Stomach (tissue), 9 donors: Measurements from ENCODE around the gene PARD3. TPM values are rescaled to one million over a fixed set of nuclear protein-coding genes. Genes with fewer than 3 reads are reported as not detected.

ENCODE experiments used
- DNase-seq, 2 donors: peaks; one replicate each; pipeline versions ENCODE4 v3.0.0 to v3.0.0-alpha.2; 2013 to 2019
- H3K27ac ChIP-seq, 5 donors: fragments of 200-600 bp in 4 of 5; sonication (generic) in 4 of 5; one replicate each; pipeline ENCODE4 v1.5.1; 2013 to 2019; ENCODE audit warnings: mild to moderate bottlenecking in 1 of 5, moderate library complexity in 1 of 5
- H3K27me3 ChIP-seq, 3 donors: fragments of 200-600 bp; sonication (generic); one replicate each; pipeline ENCODE4 v1.5.1; 2017 to 2019; ENCODE audit warnings: mixed run types in 1 of 3
- H3K36me3 ChIP-seq, 4 donors: fragments of 200-600 bp; sonication (generic); 1 replicate in 3 of 4; 2 replicates in 1 of 4; pipeline ENCODE4 v1.5.1; 2016 to 2019
- H3K4me1 ChIP-seq, 4 donors: fragments of 200-600 bp; sonication (generic); one replicate each; pipeline ENCODE4 v1.5.1; 2016 to 2019
- H3K4me3 ChIP-seq, 4 donors: fragments of 200-600 bp; sonication (generic) in 3 of 4; one replicate each; pipeline ENCODE4 v1.5.1; 2016 to 2019; ENCODE audit warnings: mild to moderate bottlenecking in 1 of 4
- H3K9me3 ChIP-seq, 4 donors: fragments of 200-600 bp; sonication (generic); one replicate each; pipeline ENCODE4 v1.5.1; 2016 to 2019
- EP300 ChIP-seq: sonication (generic); formaldehyde crosslinking; IDR thresholded peaks from one replicate; pipeline ENCODE4 v1.6.1; 2017; ENCODE audit warnings: antibody characterized with exemption
- POLR2A ChIP-seq, 4 donors: fragments of 450-650 bp; IDR thresholded peaks; one replicate each; pipeline ENCODE4 v1.6.1; 2016; ENCODE audit warnings: antibody characterized with exemption in 4 of 4, control low read depth in 2 of 4, mild to moderate bottlenecking in 1 of 4, moderate library complexity in 1 of 4
- POLR2AphosphoS5 ChIP-seq, 3 donors: sonication (generic); formaldehyde crosslinking; IDR thresholded peaks; one replicate each; pipeline ENCODE4 v1.6.1; 2016; ENCODE audit warnings: antibody characterized with exemption in 3 of 3
- WGBS, 5 donors: extraction: QIAGEN DNeasy Blood & Tissue Kit in 3 of 5; methylation state at CpG; one replicate each; pipeline versions ENCODE4 v1.1.5 to v1.1.7; 2013 to 2018; 5-methylcytosine and 5-hydroxymethylcytosine counted together
- intact Hi-C: fragments of 100-400 bp; cut with DNase I; formaldehyde crosslinking; loops from one replicate; pipeline ENCODE4 v1.15.1; 2023; ENCODE audit warnings: low total_unique reads
- polyA plus RNA-seq, 3 donors: library from polyadenylated mRNA; stranded (reverse); fragments of 200-250 nt; gene quantifications; one replicate each; pipeline ENCODE4 v1.2.3, GENCODE V29; 2013
- total RNA-seq, 5 donors: library from RNA; depleted of rRNA; stranded (reverse); fragments of >200 nt; gene quantifications; one replicate each; pipeline versions ENCODE4 v1.1.0 to v1.2.3, GENCODE V29; 2014 to 2016
- TF ChIP-seq, protein P1 (sequence below), 7 experiments: fragments of 450-650 bp in 4 of 7; fragments of 200-600 bp in 3 of 7; sonication (generic) in 3 of 7; IDR thresholded peaks; one replicate each; pipeline ENCODE4 v1.5.1; 2016 to 2019; ENCODE audit warnings: antibody characterized with exemption in 7 of 7, control low read depth in 2 of 7, mild to moderate bottlenecking in 1 of 7
- donor health status: healthy with polysubstance abuse.
- donor health status: Bipolar disorder and iron deficiency.
- donor health status: healthy.

PARD3 gene
- total and polyA plus RNA-seq, 8 donors: 13.7 to 118 (median 31.8) TPM

DNA sequence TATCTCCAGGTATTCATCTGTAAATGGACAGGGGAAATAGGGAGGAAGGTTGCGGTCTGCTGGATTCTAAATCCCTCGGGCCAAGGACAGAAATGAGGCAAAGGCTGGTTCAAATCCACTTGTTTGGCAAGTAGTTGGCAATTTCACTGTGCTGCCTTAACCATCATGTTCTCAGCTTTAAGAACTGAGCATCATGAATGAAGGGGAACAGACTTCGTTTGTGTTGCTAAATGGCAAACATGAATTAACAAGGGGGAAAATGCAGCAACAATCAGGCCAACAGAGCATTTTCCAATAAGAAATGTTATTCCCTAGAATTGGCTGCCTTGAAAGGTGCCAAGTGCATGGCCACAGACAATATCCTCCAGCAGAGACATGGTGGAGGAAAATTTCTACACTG is 36.9 kb downstream of the PARD3 start:
- no peaks in the 10 kb centered on the region for H3K9me3 ChIP-seq
- WGBS, 5 donors: 82 to 90% (median 86%) methylated on average over 3 of the region's 3 CpGs

DNA sequence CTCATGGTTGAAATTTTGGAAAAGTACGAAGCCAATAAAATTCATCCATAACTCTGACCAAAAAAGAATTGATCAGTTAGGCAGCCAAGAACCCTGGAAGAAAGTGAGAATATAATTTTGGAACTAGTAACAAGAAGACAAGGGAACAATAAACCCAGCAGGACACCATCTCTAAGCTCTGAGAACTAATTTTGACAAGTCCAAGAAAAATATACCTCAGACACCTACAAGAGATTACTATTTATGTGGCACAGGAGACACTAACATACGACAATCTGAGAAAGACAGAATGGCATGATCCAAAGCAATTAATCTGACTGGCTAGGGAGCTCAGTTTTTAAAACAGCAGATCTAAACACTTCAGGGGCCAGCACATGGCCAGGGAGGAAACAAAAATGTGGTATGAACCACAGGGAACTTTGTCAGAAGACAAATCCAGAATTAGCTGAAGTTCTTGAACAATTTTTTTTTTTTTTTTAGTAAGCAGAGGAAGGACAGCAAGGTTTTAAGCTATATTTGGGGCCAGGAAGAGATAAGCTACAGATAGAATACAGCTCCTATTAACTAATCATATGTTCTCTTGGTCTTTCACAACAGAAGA is 38.9 kb downstream of the PARD3 start:
- no peaks in the 10 kb centered on the region for H3K36me3 ChIP-seq
- WGBS, 5 donors: 79 to 88% (median 83%) methylated on average over 2 of the region's 2 CpGs
- DNase-seq: no peak
- H3K4me3 ChIP-seq: no peak overlapping the region
- H3K27ac ChIP-seq: no peak overlapping the region
- H3K4me1 ChIP-seq: peaks cover 4 to 87% (median 34%) of the 10 kb centered on the region in 4 donors
- intact Hi-C loops: no loop called here
- no peaks in the 10 kb centered on the region for H3K27me3 ChIP-seq
- TF ChIP-seq EP300: no peak
- TF ChIP-seq, protein P1, sequence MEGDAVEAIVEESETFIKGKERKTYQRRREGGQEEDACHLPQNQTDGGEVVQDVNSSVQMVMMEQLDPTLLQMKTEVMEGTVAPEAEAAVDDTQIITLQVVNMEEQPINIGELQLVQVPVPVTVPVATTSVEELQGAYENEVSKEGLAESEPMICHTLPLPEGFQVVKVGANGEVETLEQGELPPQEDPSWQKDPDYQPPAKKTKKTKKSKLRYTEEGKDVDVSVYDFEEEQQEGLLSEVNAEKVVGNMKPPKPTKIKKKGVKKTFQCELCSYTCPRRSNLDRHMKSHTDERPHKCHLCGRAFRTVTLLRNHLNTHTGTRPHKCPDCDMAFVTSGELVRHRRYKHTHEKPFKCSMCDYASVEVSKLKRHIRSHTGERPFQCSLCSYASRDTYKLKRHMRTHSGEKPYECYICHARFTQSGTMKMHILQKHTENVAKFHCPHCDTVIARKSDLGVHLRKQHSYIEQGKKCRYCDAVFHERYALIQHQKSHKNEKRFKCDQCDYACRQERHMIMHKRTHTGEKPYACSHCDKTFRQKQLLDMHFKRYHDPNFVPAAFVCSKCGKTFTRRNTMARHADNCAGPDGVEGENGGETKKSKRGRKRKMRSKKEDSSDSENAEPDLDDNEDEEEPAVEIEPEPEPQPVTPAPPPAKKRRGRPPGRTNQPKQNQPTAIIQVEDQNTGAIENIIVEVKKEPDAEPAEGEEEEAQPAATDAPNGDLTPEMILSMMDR (IDR thresholded peaks at IDR 0.05): no peak
- no peak for TF ChIP-seq POLR2AphosphoS5 (IDR thresholded peaks at IDR 0.05)
- no peak for TF ChIP-seq POLR2A (IDR thresholded peaks at IDR 0.05)
- H3K9me3 ChIP-seq: no peaks in the 10 kb centered on the region

More for the DNA sequence above, 36.9 kb downstream of the PARD3 start:
- peaks cover 14 to 85% (median 45%) of the 10 kb centered on the region in 4 donors for H3K4me1 ChIP-seq
- H3K36me3 ChIP-seq: no peaks in the 10 kb centered on the region
- no peak overlapping the region for H3K27ac ChIP-seq
- no peaks in the 10 kb centered on the region for H3K27me3 ChIP-seq
- TF ChIP-seq POLR2AphosphoS5 (IDR thresholded peaks at IDR 0.05): no peak
- TF ChIP-seq EP300: no peak
- TF ChIP-seq, protein P1 (IDR thresholded peaks at IDR 0.05): no peak
- TF ChIP-seq POLR2A (IDR thresholded peaks at IDR 0.05): no peak
- DNase-seq: no peak
- intact Hi-C loops: no loop called here
- H3K4me3 ChIP-seq: no peak overlapping the region

DNA sequence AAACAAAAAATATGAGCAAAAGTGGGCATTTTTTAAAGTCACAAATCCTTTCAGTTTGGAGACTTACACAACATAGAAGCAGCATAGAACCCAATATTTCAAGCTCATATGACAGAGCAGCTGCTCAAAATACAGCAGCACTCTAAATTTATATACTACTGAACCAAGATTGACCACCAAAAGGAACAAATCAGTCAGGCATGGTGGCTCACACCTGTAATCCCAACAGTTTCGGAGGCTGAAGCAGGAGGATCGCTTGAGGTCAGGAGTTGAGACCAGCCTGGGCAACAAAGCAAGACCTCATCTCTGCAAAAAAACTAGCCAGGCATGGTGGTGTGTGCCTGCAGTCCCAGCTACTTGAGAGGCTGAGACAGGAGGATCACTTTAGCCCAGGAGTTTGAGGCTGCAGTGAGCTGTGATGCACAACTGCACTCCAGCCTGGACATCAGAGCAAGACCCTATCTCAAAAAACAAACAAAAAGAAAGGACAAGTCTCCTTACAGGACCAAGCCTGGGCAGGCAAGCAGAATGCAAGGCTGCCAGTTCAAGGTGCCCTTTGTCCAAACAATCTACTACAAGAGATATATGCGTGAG is 40.0 kb downstream of the PARD3 start:
- no peaks in the 10 kb centered on the region for H3K27me3 ChIP-seq
- TF ChIP-seq, protein P1 (IDR thresholded peaks at IDR 0.05): no peak
- TF ChIP-seq POLR2A (IDR thresholded peaks at IDR 0.05): no peak
- no peak for TF ChIP-seq POLR2AphosphoS5 (IDR thresholded peaks at IDR 0.05)
- TF ChIP-seq EP300: no peak
- H3K4me1 ChIP-seq: peaks cover 0 to 84% (median 26%) of the 10 kb centered on the region in 4 donors
- DNase-seq: no peak
- no peaks in the 10 kb centered on the region for H3K36me3 ChIP-seq
- H3K27ac ChIP-seq: no peak overlapping the region
- intact Hi-C loops: no loop called here
- WGBS, 5 donors: 82 to 91% (median 86%) methylated on average over 3 of the region's 3 CpGs
- no peaks in the 10 kb centered on the region for H3K9me3 ChIP-seq
- no peak overlapping the region for H3K4me3 ChIP-seq

DNA sequence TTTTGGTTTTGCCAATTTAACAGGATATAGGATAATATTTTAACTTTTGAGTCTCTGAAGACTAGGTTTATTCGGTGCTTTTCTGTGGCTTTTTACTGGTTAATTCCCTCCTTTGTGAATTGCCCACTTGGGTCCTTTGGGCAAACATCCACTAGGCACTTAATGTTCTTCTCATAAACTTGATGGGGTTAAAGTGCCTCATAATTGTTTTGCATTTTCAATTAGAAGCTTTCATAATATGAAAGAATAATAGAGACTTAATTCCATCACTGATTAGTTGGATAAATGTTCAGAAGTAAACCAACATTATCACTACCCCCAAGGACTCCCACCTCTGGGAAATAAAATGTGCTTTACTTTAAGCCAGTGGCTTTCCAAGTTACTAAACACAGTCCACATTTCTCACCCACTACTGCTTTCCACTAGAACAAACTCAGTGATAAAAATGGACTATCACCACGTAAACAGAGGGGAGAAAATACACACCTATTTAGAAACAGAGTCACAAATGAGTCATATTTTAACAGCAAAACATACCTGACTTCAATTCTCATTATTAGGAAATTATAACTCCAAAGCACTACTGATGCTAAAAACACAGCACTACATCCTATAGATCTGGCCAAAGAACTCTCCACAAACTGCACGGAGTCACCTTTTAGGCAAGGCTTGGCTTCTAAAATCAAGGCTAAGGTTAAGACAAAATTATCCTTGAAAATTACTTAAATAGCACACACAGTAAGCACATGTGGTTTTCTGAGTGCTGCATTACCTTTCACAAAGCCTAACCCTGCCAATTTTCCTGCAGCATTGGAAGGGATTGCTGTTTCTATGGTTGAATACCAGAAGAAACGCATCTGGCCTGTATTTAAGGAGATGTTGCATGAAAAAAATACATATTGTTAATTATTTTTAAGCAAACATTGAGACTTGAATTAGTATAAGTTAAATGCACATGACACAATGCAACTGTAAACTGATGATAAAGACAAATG is 41.2 kb downstream of the PARD3 start:
- intact Hi-C loops: no loop called here
- DNase-seq: no peak
- TF ChIP-seq EP300 (no peak), POLR2A (IDR thresholded peaks at IDR 0.05) (no peak), POLR2AphosphoS5 (IDR thresholded peaks at IDR 0.05) (no peak)
- TF ChIP-seq, protein P1 (IDR thresholded peaks at IDR 0.05): no peak
- no peak overlapping the region for H3K27ac ChIP-seq
- H3K4me1 ChIP-seq: peaks cover 5 to 77% (median 24%) of the 10 kb centered on the region in 4 donors
- no peaks in the 10 kb centered on the region for H3K9me3 ChIP-seq
- H3K4me3 ChIP-seq: no peak overlapping the region
- no peaks in the 10 kb centered on the region for H3K36me3 ChIP-seq
- 62 to 75% (median 69%) methylated on average over 4 of the region's 4 CpGs for WGBS, 5 donors
- no peaks in the 10 kb centered on the region for H3K27me3 ChIP-seq
